IMR-90 (cell line): ENCODE data around the gene SH3RF2.

Experiments used
- CEBPB ChIP-seq: IDR thresholded peaks from 2 replicates; pipeline ENCODE4 v1.6.1; 2012; ENCODE audit warnings: low read depth, low read length, improper control_type of control experiment
- CTCF ChIP-seq: conservative IDR thresholded peaks from 2 replicates; pipeline ENCODE4 v1.5.1; 2012; ENCODE audit warnings: mild to moderate bottlenecking, low read depth, low read length, improper control_type of control experiment
- MAFK ChIP-seq: IDR thresholded peaks from 2 replicates; pipeline ENCODE4 v1.6.1; 2012; ENCODE audit warnings: low read depth, low read length, improper control_type of control experiment
- POLR2A ChIP-seq: IDR thresholded peaks from 2 replicates; pipeline ENCODE4 v1.6.1; 2012; ENCODE audit warnings: mild to moderate bottlenecking, low read depth, low read length
- RFX5 ChIP-seq: IDR thresholded peaks from 2 replicates; pipeline ENCODE4 v1.8.0; 2012; ENCODE audit warnings: low read depth, mild to moderate bottlenecking, low read length, moderate library complexity
- USF2 ChIP-seq: fragments of 150-350 bp; IDR thresholded peaks from 2 replicates; pipeline ENCODE4 v1.6.1; 2017; ENCODE audit warnings: mild to moderate bottlenecking, antibody characterized with exemption, low read length, low read depth

- no peak for TF ChIP-seq CTCF
- no peak for TF ChIP-seq RFX5
- no peak for TF ChIP-seq POLR2A
- no peak for TF ChIP-seq CEBPB
- no peak for TF ChIP-seq MAFK
- TF ChIP-seq USF2, result no peak
Measured at GRCh38 chr5:146040527-146040926, 104.1 kb downstream of the SH3RF2 start.
